Measurements from ENCODE around the gene PTPN4.
A peak's percentile ranks its signal among the peaks of the same experiment; 100 is the strongest.

The PTPN4 gene

GRCh38 chr2:119735565-119735964 is 24.2 kb upstream of the PTPN4 start:
- no peak for DNase-seq

GRCh38 chr2:119736021-119736420 is 23.7 kb upstream of the PTPN4 start:
- no peak for DNase-seq

- DNase-seq: no peak
Observed at GRCh38 chr2:119739580-119740255, 20.0 kb upstream of the PTPN4 start.

- DNase-seq: no peak
Observed at GRCh38 chr2:119741001-119741400, 18.7 kb upstream of the PTPN4 start.

GRCh38 chr2:119741868-119742267 is 17.9 kb upstream of the PTPN4 start:
- no peak for DNase-seq

GRCh38 chr2:119744335-119744939 is 15.3 kb upstream of the PTPN4 start:
- no peak for DNase-seq

GRCh38 chr2:119745566-119745965 is 14.2 kb upstream of the PTPN4 start:
- no peak for DNase-seq

- DNase-seq: no peak
Observed at GRCh38 chr2:119746836-119747686, 12.7 kb upstream of the PTPN4 start.

GRCh38 chr2:119748135-119748534 is 11.6 kb upstream of the PTPN4 start:
- DNase-seq: no peak

GRCh38 chr2:119749477-119750012 is 10.2 kb upstream of the PTPN4 start:
- no peak for DNase-seq

GRCh38 chr2:119751706-119752105 is 8.0 kb upstream of the PTPN4 start:
- DNase-seq: no peak

GRCh38 chr2:119753041-119753929 is 6.4 kb upstream of the PTPN4 start:
- DNase-seq: no peak

- no peak for DNase-seq
Observed at GRCh38 chr2:119753930-119754321, 5.8 kb upstream of the PTPN4 start.

GRCh38 chr2:119755906-119756305 is 3.8 kb upstream of the PTPN4 start:
- no peak for DNase-seq

- no peak for DNase-seq
Observed at GRCh38 chr2:119756837-119757236, 2.9 kb upstream of the PTPN4 start.

- DNase-seq: no peak
Observed at GRCh38 chr2:119758881-119759450, 756 bp upstream of the PTPN4 start.

GRCh38 chr2:119760237-119760955 is 674 bp downstream of the PTPN4 start:
- peak in 2 of 4 experiments; percentile 34 to 40 for DNase-seq

- no peak for DNase-seq
Observed at GRCh38 chr2:119760956-119761275, 1.2 kb downstream of the PTPN4 start.

- no peak for DNase-seq
Observed at GRCh38 chr2:119764832-119765231, 5.1 kb downstream of the PTPN4 start.

GRCh38 chr2:119765433-119766002 is 5.8 kb downstream of the PTPN4 start:
- DNase-seq: no peak

- DNase-seq: no peak
Observed at GRCh38 chr2:119766944-119767343, 7.2 kb downstream of the PTPN4 start.

Data from activated naive CD4-positive, alpha-beta T cell (primary cell).